Tibial nerve (tissue), 4 donors: ENCODE results near the gene ENAM. TPM values are rescaled to one million over a fixed set of nuclear protein-coding genes. Genes with fewer than 3 reads are reported as not detected.
A peak's percentile ranks its signal among the peaks of the same experiment; 100 is the strongest.

ENCODE experiments used
- DNase-seq, 2 donors: peaks; one replicate each; pipeline ENCODE4 v3.0.0-alpha.2; 2019; ENCODE audit warnings: low spot score in 2 of 2
- H3K27ac ChIP-seq, 4 donors: fragments of 200-600 bp; sonication (generic) in 3 of 4; one replicate each; pipeline ENCODE4 v1.5.1; 2017 to 2019; ENCODE audit warnings: mild to moderate bottlenecking in 1 of 4
- H3K27me3 ChIP-seq, 2 donors: fragments of 200-600 bp; sonication (generic) in 1 of 2; one replicate each; pipeline versions ENCODE4 v1.5.1 to v1.6.0; 2017 to 2019
- H3K36me3 ChIP-seq, 3 donors: fragments of 200-600 bp; sonication (generic); one replicate each; pipeline ENCODE4 v1.5.1; 2018 to 2019
- H3K4me1 ChIP-seq, 4 donors: fragments of 200-600 bp; sonication (generic) in 3 of 4; one replicate each; pipeline ENCODE4 v1.5.1; 2017 to 2019
- H3K4me3 ChIP-seq, 4 donors: fragments of 200-600 bp; sonication (generic) in 3 of 4; one replicate each; pipeline ENCODE4 v1.5.1; 2017 to 2019; ENCODE audit warnings: mild to moderate bottlenecking in 1 of 4, moderate library complexity in 1 of 4
- H3K9me3 ChIP-seq, 4 donors: fragments of 200-600 bp; sonication (generic) in 3 of 4; one replicate each; pipeline ENCODE4 v1.5.1; 2017 to 2019
- CTCF ChIP-seq, 5 experiments: fragments of 200-600 bp in 3 of 5; fragments of 450-650 bp in 2 of 5; sonication (generic) in 3 of 5; IDR thresholded peaks; one replicate each; pipeline ENCODE4 v1.5.1; 2016 to 2019; ENCODE audit warnings: antibody characterized with exemption in 5 of 5, mild to moderate bottlenecking in 3 of 5, moderate library complexity in 2 of 5
- EP300 ChIP-seq, 2 donors: sonication (generic); formaldehyde crosslinking; IDR thresholded peaks; one replicate each; pipeline ENCODE4 v1.6.1; 2017; ENCODE audit warnings: antibody characterized with exemption in 2 of 2, mild to moderate bottlenecking in 1 of 2
- POLR2A ChIP-seq, 2 donors: fragments of 450-650 bp; IDR thresholded peaks; one replicate each; pipeline ENCODE4 v1.6.1; 2017; ENCODE audit warnings: antibody characterized with exemption in 2 of 2, mild to moderate bottlenecking in 2 of 2, moderate library complexity in 2 of 2
- WGBS, 2 donors: methylation state at CpG; one replicate each; pipeline ENCODE4 v1.1.5; 2018; 5-methylcytosine and 5-hydroxymethylcytosine counted together
- total RNA-seq, 4 donors: library from RNA; depleted of rRNA; stranded (reverse); fragments of >200 nt; gene quantifications; one replicate each; pipeline ENCODE4 v1.1.0, GENCODE V29; 2016

The ENAM gene
- total RNA-seq, 4 donors from 2014 or later: not detected

- Histone ChIP-seq H3K4me1 (no peaks in the 10 kb centered on the region), H3K36me3 (no peaks in the 10 kb centered on the region), H3K9me3 (no peaks in the 10 kb centered on the region), H3K27ac (no peak overlapping the region), H3K27me3 (no peaks in the 10 kb centered on the region), H3K4me3 (no peak overlapping the region)
- 36 to 40% methylated on average over 3 of the region's 3 CpGs for WGBS, 2 donors
- DNase-seq: no peak
- TF ChIP-seq CTCF (IDR thresholded peaks at IDR 0.05) (no peak), EP300 (IDR thresholded peaks at IDR 0.05) (no peak), POLR2A (IDR thresholded peaks at IDR 0.05) (no peak)
Measured at GRCh38 chr4:70603856-70604255, 24.7 kb upstream of the ENAM start.

GRCh38 chr4:70606459-70606858 is 22.1 kb upstream of the ENAM start:
- H3K27ac ChIP-seq: no peak overlapping the region
- DNase-seq: no peak
- H3K27me3 ChIP-seq: no peaks in the 10 kb centered on the region
- 79 to 81% methylated on average over 8 of the region's 8 CpGs for WGBS, 2 donors
- TF ChIP-seq EP300 (IDR thresholded peaks at IDR 0.05): no peak
- no peak for TF ChIP-seq POLR2A (IDR thresholded peaks at IDR 0.05)
- no peaks in the 10 kb centered on the region for H3K4me1 ChIP-seq
- no peaks in the 10 kb centered on the region for H3K9me3 ChIP-seq
- H3K4me3 ChIP-seq: no peak overlapping the region
- H3K36me3 ChIP-seq: no peaks in the 10 kb centered on the region

- no peak overlapping the region for H3K27ac ChIP-seq
- DNase-seq: no peak
- TF ChIP-seq CTCF (IDR thresholded peaks at IDR 0.05) (no peak), EP300 (IDR thresholded peaks at IDR 0.05) (no peak), POLR2A (IDR thresholded peaks at IDR 0.05) (no peak)
- 84 to 95% methylated on average over 3 of the region's 3 CpGs for WGBS, 2 donors
- H3K4me3 ChIP-seq: no peak overlapping the region
- H3K36me3 ChIP-seq: no peaks in the 10 kb centered on the region
- no peaks in the 10 kb centered on the region for H3K9me3 ChIP-seq
- no peaks in the 10 kb centered on the region for H3K4me1 ChIP-seq
- no peaks in the 10 kb centered on the region for H3K27me3 ChIP-seq
Measured at GRCh38 chr4:70607334-70607853, 21.1 kb upstream of the ENAM start.

GRCh38 chr4:70608324-70608723 is 20.2 kb upstream of the ENAM start:
- H3K36me3 ChIP-seq: no peaks in the 10 kb centered on the region
- no peak overlapping the region for H3K27ac ChIP-seq
- peaks cover 0 to under 1% (median 0%) of the 10 kb centered on the region in 4 donors for H3K4me1 ChIP-seq
- WGBS, 2 donors: 82 to 85% methylated on average over 2 of the region's 2 CpGs
- no peak for TF ChIP-seq POLR2A (IDR thresholded peaks at IDR 0.05)
- no peak for TF ChIP-seq CTCF (IDR thresholded peaks at IDR 0.05)
- no peak for TF ChIP-seq EP300 (IDR thresholded peaks at IDR 0.05)
- no peak overlapping the region for H3K4me3 ChIP-seq
- H3K27me3 ChIP-seq: no peaks in the 10 kb centered on the region
- no peak for DNase-seq
- H3K9me3 ChIP-seq: no peaks in the 10 kb centered on the region

GRCh38 chr4:70613306-70614183 is 15.0 kb upstream of the ENAM start:
- H3K27me3 ChIP-seq: no peaks in the 10 kb centered on the region
- 26 to 28% methylated on average over 9 of the region's 9 CpGs for WGBS, 2 donors
- no peak for DNase-seq
- peak overlapping the region in 3 of 4 donors; percentile 17 to 27 (median 19) for H3K4me3 ChIP-seq
- no peaks in the 10 kb centered on the region for H3K36me3 ChIP-seq
- no peaks in the 10 kb centered on the region for H3K9me3 ChIP-seq
- peaks cover 0 to 10% (median 0%) of the 10 kb centered on the region in 4 donors for H3K4me1 ChIP-seq
- H3K27ac ChIP-seq: no peak overlapping the region
- no peak for TF ChIP-seq POLR2A (IDR thresholded peaks at IDR 0.05)
- no peak for TF ChIP-seq EP300 (IDR thresholded peaks at IDR 0.05)
- no peak for TF ChIP-seq CTCF (IDR thresholded peaks at IDR 0.05)
